Fibroblast of mammary gland (primary cell): ENCODE data around the gene TRIM62.

Experiments used
- DNase-seq: peaks from one replicate; pipeline ENCODE4 v3.0.0-alpha.2; 2010; ENCODE audit warnings: low read depth
- H3K4me3 ChIP-seq: 2 replicates; pipeline ENCODE4 v1.5.1; 2011; ENCODE audit warnings: low read depth, mild to moderate bottlenecking, low read length, moderate library complexity; ENCODE audit not compliant: control insufficient read depth
- TF ChIP-seq, protein P1 (sequence below): conservative IDR thresholded peaks from 2 replicates; pipeline ENCODE4 v1.5.1; 2011; ENCODE audit warnings: low read depth, low read length, inconsistent platforms; ENCODE audit not compliant: control insufficient read depth, insufficient read depth

The TRIM62 gene

DNA sequence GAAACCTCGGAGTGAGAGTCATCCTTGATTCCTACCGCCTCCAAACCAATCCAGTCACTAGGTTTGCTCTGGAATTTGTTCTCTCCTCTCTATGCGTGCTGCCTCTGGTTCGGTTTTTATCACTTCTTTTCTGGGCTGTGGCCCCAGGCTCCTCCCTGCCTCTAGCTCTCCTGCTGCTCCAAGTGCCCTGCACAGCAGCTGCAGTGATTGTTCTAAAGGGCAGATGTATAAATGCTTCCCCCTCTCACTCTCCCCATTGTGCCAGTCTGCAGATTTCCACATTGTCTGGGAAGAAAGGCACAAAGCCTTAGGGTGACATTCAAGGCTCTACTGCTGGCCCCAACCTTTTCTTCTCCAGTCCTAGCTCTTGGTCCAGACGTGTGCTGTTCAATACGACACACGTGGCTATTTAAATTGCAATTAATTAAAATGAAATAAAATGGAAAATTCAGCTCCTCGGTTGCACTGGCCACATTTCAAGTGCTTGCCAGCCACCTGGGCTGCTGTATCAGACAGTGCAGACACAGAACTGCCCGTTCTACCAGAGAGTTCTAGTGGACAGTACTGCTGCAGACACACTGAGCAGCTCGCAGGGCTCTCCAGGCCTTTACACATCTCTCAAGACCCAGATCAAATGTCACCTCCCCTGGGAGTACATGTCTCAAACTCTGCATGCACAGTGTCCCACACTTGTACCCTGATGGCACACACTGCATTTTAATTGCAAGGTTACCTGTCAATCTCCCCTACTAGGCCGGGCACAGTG, 12.4 kb downstream of the TRIM62 start:
- TF ChIP-seq, protein P1, sequence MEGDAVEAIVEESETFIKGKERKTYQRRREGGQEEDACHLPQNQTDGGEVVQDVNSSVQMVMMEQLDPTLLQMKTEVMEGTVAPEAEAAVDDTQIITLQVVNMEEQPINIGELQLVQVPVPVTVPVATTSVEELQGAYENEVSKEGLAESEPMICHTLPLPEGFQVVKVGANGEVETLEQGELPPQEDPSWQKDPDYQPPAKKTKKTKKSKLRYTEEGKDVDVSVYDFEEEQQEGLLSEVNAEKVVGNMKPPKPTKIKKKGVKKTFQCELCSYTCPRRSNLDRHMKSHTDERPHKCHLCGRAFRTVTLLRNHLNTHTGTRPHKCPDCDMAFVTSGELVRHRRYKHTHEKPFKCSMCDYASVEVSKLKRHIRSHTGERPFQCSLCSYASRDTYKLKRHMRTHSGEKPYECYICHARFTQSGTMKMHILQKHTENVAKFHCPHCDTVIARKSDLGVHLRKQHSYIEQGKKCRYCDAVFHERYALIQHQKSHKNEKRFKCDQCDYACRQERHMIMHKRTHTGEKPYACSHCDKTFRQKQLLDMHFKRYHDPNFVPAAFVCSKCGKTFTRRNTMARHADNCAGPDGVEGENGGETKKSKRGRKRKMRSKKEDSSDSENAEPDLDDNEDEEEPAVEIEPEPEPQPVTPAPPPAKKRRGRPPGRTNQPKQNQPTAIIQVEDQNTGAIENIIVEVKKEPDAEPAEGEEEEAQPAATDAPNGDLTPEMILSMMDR: no peak
- no peak for DNase-seq
- no peak overlapping the region for H3K4me3 ChIP-seq

DNA sequence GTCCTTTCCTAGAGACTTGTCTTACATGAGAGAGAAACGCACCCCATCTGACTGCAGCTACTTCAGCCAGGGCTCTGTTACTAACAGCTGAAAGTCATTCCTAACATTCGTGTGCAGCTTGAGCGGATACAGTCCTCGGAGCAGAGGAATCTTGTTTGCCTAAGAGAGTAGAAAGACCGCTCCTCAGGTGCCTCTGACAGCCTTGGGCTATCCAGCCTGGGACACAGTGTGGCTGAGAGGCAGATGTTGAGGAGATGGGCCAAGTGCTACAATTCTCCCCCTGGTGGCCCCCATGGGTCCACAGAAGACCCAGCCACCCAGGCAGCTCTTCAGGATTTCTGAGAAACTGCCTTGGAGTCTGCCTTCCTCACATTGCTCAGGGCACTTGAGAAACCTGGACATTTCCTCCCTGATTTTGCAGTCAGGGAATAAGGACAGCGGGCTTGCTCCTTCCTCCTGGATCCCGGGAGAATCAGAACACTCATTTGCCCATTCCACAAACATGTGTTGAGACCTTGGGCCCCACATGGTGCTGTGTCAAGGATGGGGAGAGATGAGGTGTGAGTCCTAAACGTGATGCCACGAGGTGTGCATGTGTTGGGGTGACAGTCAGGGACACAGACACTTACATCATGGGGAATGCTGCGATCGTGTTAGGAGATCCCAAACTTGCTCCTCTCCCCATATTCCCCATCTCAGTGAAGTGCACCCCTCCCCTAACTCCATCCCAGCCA, 13.1 kb downstream of the TRIM62 start:
- TF ChIP-seq, protein P1: no peak
- DNase-seq: no peak
- no peak overlapping the region for H3K4me3 ChIP-seq

DNA sequence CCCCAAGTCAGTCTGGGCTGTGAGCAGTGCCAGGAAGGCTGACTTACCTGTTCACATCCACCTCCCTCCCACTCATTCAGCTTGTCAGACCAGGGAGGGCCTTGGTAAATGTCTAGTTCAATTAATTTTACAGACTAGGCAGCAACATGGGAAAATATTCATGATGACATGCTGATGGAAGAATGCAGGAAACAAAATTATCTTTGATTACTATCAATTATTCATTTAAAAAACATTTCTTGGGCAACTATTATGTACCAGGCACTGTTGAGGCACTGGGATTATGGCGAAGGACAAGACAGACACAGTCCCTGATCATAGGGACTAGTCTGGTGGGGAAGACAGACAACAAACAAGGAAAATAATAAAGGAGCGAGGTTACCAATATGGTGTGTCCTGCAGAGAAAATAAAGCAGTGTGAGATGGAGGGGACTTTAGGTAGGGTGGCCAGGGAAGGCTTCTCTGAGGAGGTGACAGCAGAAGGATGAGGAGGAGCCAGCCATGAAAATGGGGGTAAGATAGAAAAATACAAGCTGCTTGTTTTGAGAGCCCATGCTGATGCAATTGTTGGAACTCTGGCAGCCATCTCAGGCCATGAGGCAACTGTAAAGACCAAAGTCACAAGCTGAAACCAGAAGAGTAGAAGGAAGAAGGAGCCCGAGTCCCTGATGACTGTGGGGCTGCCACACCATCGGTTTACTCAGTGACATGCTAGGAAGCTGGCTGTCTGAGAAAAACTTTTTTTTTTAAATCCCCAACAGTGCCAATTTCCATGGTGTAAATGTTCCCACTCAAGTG, 14.0 kb downstream of the TRIM62 start:
- no peak for DNase-seq
- H3K4me3 ChIP-seq: no peak overlapping the region
- TF ChIP-seq, protein P1: no peak

DNA sequence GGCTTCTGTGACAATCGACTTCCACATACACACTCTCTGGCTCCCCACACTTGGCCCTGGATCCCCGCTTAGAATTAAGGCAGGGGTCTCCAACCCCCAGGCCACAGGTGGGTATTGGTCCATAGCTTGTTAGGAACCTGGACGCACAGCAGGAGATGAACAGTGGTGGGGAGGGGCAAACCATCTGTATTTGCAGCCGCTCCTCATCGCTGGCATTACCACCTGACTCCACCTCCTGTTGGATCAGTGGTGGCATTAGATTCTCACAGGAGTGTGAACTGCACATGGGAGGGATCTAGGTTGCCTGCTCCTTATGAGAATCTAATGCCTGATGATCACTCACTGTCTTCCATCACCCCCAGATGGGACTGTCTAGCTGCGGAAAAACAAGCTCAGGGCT, 16.0 kb downstream of the TRIM62 start:
- no peak for DNase-seq
- TF ChIP-seq, protein P1: no peak
- H3K4me3 ChIP-seq: no peak overlapping the region

DNA sequence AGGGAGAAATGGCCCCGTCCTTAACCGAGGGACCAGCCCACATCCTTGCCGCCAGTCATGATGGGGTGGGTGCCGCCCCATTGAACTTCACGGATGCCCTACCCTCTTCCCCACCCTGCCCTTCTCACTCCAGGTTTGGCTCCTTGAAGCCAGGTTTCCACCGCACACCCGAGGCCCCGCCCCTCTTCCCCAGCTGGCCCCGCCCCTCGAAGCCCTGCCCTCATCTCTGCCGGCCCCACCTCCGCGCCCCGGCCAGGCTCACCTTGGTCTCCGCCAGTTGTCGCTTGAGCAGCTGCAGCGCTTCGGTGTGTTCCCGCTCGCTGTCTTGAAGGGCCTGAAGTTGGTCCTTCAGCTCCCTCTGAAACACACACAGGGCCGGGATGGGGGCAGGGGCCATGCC, 16.6 kb downstream of the TRIM62 start:
- TF ChIP-seq, protein P1: no peak
- DNase-seq: no peak

DNA sequence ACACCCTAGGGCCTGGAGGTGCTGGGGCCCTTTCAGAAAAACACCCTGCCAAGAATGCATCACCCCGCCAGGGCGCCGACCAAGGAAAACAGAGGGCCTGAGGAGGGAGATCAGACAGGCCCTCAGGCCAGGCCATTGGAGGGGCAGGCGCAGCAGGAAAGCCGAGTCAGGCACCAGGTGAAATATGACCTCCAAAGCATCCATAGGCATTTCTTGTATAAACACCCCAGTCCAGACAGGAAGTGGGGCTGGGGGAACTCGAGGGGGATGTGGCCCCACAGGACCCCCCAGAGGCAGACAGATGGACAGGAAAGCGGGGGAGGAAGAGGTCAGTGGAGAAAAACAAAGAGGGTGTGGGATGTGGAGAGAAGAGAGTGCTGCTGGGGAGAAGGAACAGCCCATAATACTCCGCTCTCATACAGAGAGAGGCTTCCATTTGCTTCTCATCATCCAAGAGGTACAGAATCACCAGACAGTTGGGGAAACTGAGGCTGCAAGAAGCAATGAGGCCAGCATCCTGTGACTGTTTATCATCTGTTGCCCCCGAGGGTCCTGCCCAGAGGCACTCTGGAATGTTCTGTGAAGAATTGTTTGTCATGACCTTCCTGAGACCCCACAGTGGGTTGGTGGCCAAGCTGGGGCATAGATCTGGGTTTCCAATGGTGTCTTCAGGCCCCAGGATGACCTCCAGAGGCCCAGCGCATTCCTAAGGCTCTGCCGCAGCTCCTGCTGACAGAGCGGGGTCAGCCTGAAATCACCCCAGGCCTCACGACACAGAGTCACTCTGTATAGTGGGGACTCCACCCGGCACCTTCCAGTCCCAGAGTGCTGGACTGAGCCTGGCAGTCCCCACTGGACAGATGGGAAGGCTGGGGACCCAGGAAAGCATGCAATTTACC, 18.0 kb downstream of the TRIM62 start:
- no peak overlapping the region for H3K4me3 ChIP-seq
- DNase-seq: no peak
- TF ChIP-seq, protein P1: no peak

More for the DNA sequence above, 16.6 kb downstream of the TRIM62 start:
- H3K4me3 ChIP-seq: no peak overlapping the region
